GM23338 (cell line): ENCODE data around the gene PCSK6. TPM values are rescaled to one million over a fixed set of nuclear protein-coding genes. Genes with fewer than 3 reads are reported as not detected.
A peak's percentile ranks its signal among the peaks of the same experiment; 100 is the strongest.

Experiments used
- ATAC-seq: fragments of 200-7000 bp; cut with Tn5 transposase; 3 replicates; pipeline ENCODE4 v1.9.1; 2020
- DNase-seq: peaks from one replicate; pipeline ENCODE4 v3.0.0-alpha.2; 2015; ENCODE audit warnings: low spot score
- H2AFZ ChIP-seq: fragments of 200-600 bp; sonication (generic); 2 replicates; pipeline ENCODE4 v1.8.0; 2016; ENCODE audit warnings: antibody characterized with exemption, mild to moderate bottlenecking, moderate library complexity
- H3F3A ChIP-seq: fragments of 200-600 bp; sonication (generic); replicated peaks from 2 replicates; pipeline ENCODE4 v1.8.0; 2017; ENCODE audit warnings: antibody characterized with exemption, mixed run types, low read depth
- H3K27ac ChIP-seq: fragments of 200-600 bp; sonication (generic); 2 replicates; pipeline ENCODE4 v1.6.1; 2016; ENCODE audit warnings: low read depth
- H3K27me3 ChIP-seq: fragments of 200-600 bp; sonication (generic); 2 replicates; pipeline ENCODE4 v1.8.0; 2016; ENCODE audit warnings: mild to moderate bottlenecking, mixed run types, moderate library complexity; ENCODE audit not compliant: insufficient read depth
- H3K36me3 ChIP-seq: fragments of 200-600 bp; sonication (generic); 2 replicates; pipeline ENCODE4 v1.8.0; 2016; ENCODE audit warnings: mild to moderate bottlenecking; ENCODE audit not compliant: insufficient read depth
- H3K4me1 ChIP-seq: fragments of 200-600 bp; sonication (generic); 2 replicates; pipeline ENCODE4 v1.8.0; 2016; ENCODE audit warnings: mild to moderate bottlenecking, moderate library complexity; ENCODE audit not compliant: insufficient read depth
- H3K4me2 ChIP-seq: fragments of 200-600 bp; sonication (generic); 2 replicates; pipeline ENCODE4 v1.7.1; 2017; ENCODE audit warnings: mixed run types
- H3K4me3 ChIP-seq: fragments of 200-600 bp; sonication (generic); 2 replicates; pipeline ENCODE4 v1.6.1; 2016; ENCODE audit warnings: mixed run types
- H3K79me2 ChIP-seq: fragments of 200-600 bp; sonication (generic); replicated peaks from 2 replicates; pipeline ENCODE4 v1.8.0; 2017; ENCODE audit warnings: mild to moderate bottlenecking; ENCODE audit not compliant: insufficient read depth
- H3K9me2 ChIP-seq: fragments of 200-600 bp; sonication (generic); 2 replicates; pipeline ENCODE4 v1.8.0; 2017; ENCODE audit not compliant: insufficient read depth
- H4K20me1 ChIP-seq: fragments of 200-600 bp; sonication (generic); replicated peaks from 2 replicates; pipeline ENCODE4 v1.8.0; 2017; ENCODE audit warnings: mild to moderate bottlenecking; ENCODE audit not compliant: insufficient read depth
- H3K27ac Mint-ChIP-seq: 2 replicates; pipeline ENCODE4 v1.8.0; 2020; ENCODE audit warnings: inconsistent platforms, mild to moderate bottlenecking, moderate library complexity, mixed read lengths
- H3K27me3 Mint-ChIP-seq: 3 replicates; pipeline ENCODE4 v1.8.0; 2022; ENCODE audit warnings: low read depth, mild to moderate bottlenecking, moderate library complexity, mixed read lengths, inconsistent platforms; ENCODE audit not compliant: insufficient read depth, poor library complexity
- H3K36me3 Mint-ChIP-seq: 3 replicates; pipeline ENCODE4 v1.8.0; 2021; ENCODE audit warnings: low read depth, mild to moderate bottlenecking, inconsistent platforms, moderate library complexity, mixed read lengths
- H3K4me1 Mint-ChIP-seq: 3 replicates; pipeline ENCODE4 v1.8.0; 2020; ENCODE audit warnings: mild to moderate bottlenecking, inconsistent platforms, mixed read lengths
- H3K4me3 Mint-ChIP-seq: 3 replicates; pipeline ENCODE4 v1.8.0; 2021; ENCODE audit warnings: moderate library complexity, mild to moderate bottlenecking, inconsistent platforms, mixed read lengths
- H3K9me3 Mint-ChIP-seq: 3 replicates; pipeline ENCODE4 v1.8.0; 2020; ENCODE audit warnings: moderate library complexity, mild to moderate bottlenecking, inconsistent platforms, mixed read lengths
- CREB1 ChIP-seq: fragments of 250-450 bp; sonication (Bioruptor Pico); IDR thresholded peaks from 2 replicates; pipeline ENCODE4 v1.5.0; 2020; ENCODE audit warnings: low read depth, mild to moderate bottlenecking, moderate library complexity
- EZH2 ChIP-seq: fragments of 200-600 bp; sonication (generic); IDR thresholded peaks from one replicate; pipeline ENCODE4 v1.8.0; 2017; ENCODE audit warnings: antibody characterized with exemption, mild to moderate bottlenecking, low read depth; ENCODE audit not compliant: unreplicated experiment
- EZH2phosphoT487 ChIP-seq: fragments of 200-600 bp; sonication (generic); IDR thresholded peaks from one replicate; pipeline ENCODE4 v1.8.1; 2018; ENCODE audit warnings: antibody characterized with exemption; ENCODE audit not compliant: unreplicated experiment
- JUNB ChIP-seq: IDR thresholded peaks from one replicate; pipeline ENCODE4 v1.6.1; 2016; ENCODE audit warnings: antibody characterized with exemption; ENCODE audit not compliant: unreplicated experiment
- NANOG ChIP-seq: IDR thresholded peaks from 2 replicates; pipeline ENCODE4 v1.6.1; 2016; ENCODE audit warnings: antibody characterized with exemption, borderline replicate concordance
- POLR2AphosphoS5 ChIP-seq: IDR thresholded peaks from 2 replicates; pipeline ENCODE4 v1.6.1; 2016; ENCODE audit warnings: antibody characterized with exemption, low read depth
- STAT1 ChIP-seq: IDR thresholded peaks from one replicate; pipeline ENCODE4 v1.6.1; 2016; ENCODE audit warnings: antibody characterized with exemption; ENCODE audit not compliant: unreplicated experiment
- ZNF114 ChIP-seq: fragments of 250-450 bp; sonication (Bioruptor Pico); IDR thresholded peaks from 2 replicates; pipeline ENCODE4 v1.5.0; 2020; ENCODE audit warnings: mild to moderate bottlenecking, moderate library complexity
- ZNF331 ChIP-seq: fragments of 250-450 bp; sonication (Bioruptor Pico); IDR thresholded peaks from 2 replicates; pipeline ENCODE4 v1.5.0; 2020; ENCODE audit warnings: low read depth, mild to moderate bottlenecking, moderate library complexity
- polyA plus RNA-seq: library from polyadenylated mRNA; unstranded; fragments of >200 nt; fragmentation: Nextera tagmentation; extraction: Ambion mirVana; gene quantifications from 2 replicates; pipeline ENCODE4 v1.2.1, GENCODE V29; 2016
- total RNA-seq: library from RNA; depleted of rRNA; stranded (reverse); fragments of >200 nt; shearing (Covaris generic); gene quantifications from 2 replicates; pipeline ENCODE4 v1.2.3, GENCODE V29; 2014
- TF ChIP-seq, protein P1 (sequence below), 2 experiments: fragments of 200-600 bp in 1 of 2; sonication (generic) in 1 of 2; conservative IDR thresholded peaks; 2 replicates each; pipeline versions ENCODE4 v1.5.1 to v1.6.1; 2016 to 2017; ENCODE audit warnings: antibody characterized with exemption in 2 of 2, low read depth in 2 of 2, mild to moderate bottlenecking in 2 of 2, moderate library complexity in 1 of 2
- TF ChIP-seq, protein P2 (sequence below): IDR thresholded peaks from one replicate; pipeline ENCODE4 v1.6.1; 2018; ENCODE audit warnings: antibody characterized with exemption; ENCODE audit not compliant: unreplicated experiment
- TF ChIP-seq, protein P3 (sequence below): fragments of 250-450 bp; sonication (Bioruptor Pico); IDR thresholded peaks from 2 replicates; pipeline ENCODE4 v1.5.0; 2020; ENCODE audit warnings: mild to moderate bottlenecking, moderate library complexity
- TF ChIP-seq, protein P4 (sequence below): IDR thresholded peaks from 2 replicates; pipeline ENCODE4 v1.6.1; 2016; ENCODE audit warnings: antibody characterized with exemption

Gene PCSK6
- total and polyA plus RNA-seq, 2 experiments from 2014 or later: 1.7 to 6.7 TPM

GRCh38 chr15:101526442-101526841, 36.9 kb upstream of the PCSK6 start:
- H3K9me2 ChIP-seq: no peaks in the 10 kb centered on the region
- H3K27ac Mint-ChIP-seq: no peak overlapping the region
- no peak overlapping the region for H3K4me3 ChIP-seq
- H3K27me3 ChIP-seq: no peaks in the 10 kb centered on the region
- H3K4me2 ChIP-seq: no peak overlapping the region
- H4K20me1 ChIP-seq: no peaks in the 10 kb centered on the region
- peak overlapping the region; percentile 76; the same call in 1 of the 2 replicates for H2AFZ ChIP-seq
- no peak overlapping the region for H3K4me3 Mint-ChIP-seq
- no peak overlapping the region for H3K27ac ChIP-seq
- peak; percentile 37 for DNase-seq
- no peaks in the 10 kb centered on the region for H3F3A ChIP-seq
- ATAC-seq: peak; percentile 65
- no peaks in the 10 kb centered on the region for H3K9me3 Mint-ChIP-seq
- H3K36me3 ChIP-seq: no peaks in the 10 kb centered on the region
- TF ChIP-seq, protein P1, sequence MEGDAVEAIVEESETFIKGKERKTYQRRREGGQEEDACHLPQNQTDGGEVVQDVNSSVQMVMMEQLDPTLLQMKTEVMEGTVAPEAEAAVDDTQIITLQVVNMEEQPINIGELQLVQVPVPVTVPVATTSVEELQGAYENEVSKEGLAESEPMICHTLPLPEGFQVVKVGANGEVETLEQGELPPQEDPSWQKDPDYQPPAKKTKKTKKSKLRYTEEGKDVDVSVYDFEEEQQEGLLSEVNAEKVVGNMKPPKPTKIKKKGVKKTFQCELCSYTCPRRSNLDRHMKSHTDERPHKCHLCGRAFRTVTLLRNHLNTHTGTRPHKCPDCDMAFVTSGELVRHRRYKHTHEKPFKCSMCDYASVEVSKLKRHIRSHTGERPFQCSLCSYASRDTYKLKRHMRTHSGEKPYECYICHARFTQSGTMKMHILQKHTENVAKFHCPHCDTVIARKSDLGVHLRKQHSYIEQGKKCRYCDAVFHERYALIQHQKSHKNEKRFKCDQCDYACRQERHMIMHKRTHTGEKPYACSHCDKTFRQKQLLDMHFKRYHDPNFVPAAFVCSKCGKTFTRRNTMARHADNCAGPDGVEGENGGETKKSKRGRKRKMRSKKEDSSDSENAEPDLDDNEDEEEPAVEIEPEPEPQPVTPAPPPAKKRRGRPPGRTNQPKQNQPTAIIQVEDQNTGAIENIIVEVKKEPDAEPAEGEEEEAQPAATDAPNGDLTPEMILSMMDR (conservative IDR thresholded peaks at IDR 0.05; ENCODE audit: low read depth in 2 of 2): no peak
- TF ChIP-seq STAT1 (no peak), ZNF114 (CRISPR knock-in tag) (no peak), EZH2 (no peak), NANOG (no peak), POLR2AphosphoS5 (no peak), JUNB (no peak), CREB1 (CRISPR knock-in tag) (no peak), EZH2phosphoT487 (no peak), ZNF331 (no peak)
- TF ChIP-seq, protein P2, sequence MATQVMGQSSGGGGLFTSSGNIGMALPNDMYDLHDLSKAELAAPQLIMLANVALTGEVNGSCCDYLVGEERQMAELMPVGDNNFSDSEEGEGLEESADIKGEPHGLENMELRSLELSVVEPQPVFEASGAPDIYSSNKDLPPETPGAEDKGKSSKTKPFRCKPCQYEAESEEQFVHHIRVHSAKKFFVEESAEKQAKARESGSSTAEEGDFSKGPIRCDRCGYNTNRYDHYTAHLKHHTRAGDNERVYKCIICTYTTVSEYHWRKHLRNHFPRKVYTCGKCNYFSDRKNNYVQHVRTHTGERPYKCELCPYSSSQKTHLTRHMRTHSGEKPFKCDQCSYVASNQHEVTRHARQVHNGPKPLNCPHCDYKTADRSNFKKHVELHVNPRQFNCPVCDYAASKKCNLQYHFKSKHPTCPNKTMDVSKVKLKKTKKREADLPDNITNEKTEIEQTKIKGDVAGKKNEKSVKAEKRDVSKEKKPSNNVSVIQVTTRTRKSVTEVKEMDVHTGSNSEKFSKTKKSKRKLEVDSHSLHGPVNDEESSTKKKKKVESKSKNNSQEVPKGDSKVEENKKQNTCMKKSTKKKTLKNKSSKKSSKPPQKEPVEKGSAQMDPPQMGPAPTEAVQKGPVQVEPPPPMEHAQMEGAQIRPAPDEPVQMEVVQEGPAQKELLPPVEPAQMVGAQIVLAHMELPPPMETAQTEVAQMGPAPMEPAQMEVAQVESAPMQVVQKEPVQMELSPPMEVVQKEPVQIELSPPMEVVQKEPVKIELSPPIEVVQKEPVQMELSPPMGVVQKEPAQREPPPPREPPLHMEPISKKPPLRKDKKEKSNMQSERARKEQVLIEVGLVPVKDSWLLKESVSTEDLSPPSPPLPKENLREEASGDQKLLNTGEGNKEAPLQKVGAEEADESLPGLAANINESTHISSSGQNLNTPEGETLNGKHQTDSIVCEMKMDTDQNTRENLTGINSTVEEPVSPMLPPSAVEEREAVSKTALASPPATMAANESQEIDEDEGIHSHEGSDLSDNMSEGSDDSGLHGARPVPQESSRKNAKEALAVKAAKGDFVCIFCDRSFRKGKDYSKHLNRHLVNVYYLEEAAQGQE: no peak
- TF ChIP-seq, protein P3, sequence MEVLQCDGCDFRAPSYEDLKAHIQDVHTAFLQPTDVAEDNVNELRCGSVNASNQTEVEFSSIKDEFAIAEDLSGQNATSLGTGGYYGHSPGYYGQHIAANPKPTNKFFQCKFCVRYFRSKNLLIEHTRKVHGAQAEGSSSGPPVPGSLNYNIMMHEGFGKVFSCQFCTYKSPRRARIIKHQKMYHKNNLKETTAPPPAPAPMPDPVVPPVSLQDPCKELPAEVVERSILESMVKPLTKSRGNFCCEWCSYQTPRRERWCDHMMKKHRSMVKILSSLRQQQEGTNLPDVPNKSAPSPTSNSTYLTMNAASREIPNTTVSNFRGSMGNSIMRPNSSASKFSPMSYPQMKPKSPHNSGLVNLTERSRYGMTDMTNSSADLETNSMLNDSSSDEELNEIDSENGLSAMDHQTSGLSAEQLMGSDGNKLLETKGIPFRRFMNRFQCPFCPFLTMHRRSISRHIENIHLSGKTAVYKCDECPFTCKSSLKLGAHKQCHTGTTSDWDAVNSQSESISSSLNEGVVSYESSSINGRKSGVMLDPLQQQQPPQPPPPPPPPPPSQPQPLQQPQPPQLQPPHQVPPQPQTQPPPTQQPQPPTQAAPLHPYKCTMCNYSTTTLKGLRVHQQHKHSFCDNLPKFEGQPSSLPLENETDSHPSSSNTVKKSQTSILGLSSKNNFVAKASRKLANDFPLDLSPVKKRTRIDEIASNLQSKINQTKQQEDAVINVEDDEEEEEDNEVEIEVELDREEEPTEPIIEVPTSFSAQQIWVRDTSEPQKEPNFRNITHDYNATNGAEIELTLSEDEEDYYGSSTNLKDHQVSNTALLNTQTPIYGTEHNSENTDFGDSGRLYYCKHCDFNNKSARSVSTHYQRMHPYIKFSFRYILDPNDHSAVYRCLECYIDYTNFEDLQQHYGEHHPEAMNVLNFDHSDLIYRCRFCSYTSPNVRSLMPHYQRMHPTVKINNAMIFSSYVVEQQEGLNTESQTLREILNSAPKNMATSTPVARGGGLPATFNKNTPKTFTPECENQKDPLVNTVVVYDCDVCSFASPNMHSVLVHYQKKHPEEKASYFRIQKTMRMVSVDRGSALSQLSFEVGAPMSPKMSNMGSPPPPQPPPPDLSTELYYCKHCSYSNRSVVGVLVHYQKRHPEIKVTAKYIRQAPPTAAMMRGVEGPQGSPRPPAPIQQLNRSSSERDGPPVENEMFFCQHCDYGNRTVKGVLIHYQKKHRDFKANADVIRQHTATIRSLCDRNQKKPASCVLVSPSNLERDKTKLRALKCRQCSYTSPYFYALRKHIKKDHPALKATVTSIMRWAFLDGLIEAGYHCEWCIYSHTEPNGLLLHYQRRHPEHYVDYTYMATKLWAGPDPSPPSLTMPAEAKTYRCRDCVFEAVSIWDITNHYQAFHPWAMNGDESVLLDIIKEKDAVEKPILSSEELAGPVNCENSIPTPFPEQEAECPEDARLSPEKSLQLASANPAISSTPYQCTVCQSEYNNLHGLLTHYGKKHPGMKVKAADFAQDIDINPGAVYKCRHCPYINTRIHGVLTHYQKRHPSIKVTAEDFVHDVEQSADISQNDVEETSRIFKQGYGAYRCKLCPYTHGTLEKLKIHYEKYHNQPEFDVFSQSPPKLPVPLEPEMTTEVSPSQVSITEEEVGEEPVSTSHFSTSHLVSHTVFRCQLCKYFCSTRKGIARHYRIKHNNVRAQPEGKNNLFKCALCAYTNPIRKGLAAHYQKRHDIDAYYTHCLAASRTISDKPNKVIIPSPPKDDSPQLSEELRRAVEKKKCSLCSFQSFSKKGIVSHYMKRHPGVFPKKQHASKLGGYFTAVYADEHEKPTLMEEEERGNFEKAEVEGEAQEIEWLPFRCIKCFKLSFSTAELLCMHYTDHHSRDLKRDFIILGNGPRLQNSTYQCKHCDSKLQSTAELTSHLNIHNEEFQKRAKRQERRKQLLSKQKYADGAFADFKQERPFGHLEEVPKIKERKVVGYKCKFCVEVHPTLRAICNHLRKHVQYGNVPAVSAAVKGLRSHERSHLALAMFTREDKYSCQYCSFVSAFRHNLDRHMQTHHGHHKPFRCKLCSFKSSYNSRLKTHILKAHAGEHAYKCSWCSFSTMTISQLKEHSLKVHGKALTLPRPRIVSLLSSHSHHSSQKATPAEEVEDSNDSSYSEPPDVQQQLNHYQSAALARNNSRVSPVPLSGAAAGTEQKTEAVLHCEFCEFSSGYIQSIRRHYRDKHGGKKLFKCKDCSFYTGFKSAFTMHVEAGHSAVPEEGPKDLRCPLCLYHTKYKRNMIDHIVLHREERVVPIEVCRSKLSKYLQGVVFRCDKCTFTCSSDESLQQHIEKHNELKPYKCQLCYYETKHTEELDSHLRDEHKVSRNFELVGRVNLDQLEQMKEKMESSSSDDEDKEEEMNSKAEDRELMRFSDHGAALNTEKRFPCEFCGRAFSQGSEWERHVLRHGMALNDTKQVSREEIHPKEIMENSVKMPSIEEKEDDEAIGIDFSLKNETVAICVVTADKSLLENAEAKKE (CRISPR knock-in tag): no peak
- TF ChIP-seq, protein P4, sequence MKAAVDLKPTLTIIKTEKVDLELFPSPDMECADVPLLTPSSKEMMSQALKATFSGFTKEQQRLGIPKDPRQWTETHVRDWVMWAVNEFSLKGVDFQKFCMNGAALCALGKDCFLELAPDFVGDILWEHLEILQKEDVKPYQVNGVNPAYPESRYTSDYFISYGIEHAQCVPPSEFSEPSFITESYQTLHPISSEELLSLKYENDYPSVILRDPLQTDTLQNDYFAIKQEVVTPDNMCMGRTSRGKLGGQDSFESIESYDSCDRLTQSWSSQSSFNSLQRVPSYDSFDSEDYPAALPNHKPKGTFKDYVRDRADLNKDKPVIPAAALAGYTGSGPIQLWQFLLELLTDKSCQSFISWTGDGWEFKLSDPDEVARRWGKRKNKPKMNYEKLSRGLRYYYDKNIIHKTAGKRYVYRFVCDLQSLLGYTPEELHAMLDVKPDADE: no peak
- peaks cover 11% of the 10 kb centered on the region; the same call in 2 of the 3 replicates for H3K4me1 Mint-ChIP-seq
- H3K79me2 ChIP-seq: no peaks in the 10 kb centered on the region
- peaks cover 5% of the 10 kb centered on the region for H3K27me3 Mint-ChIP-seq
- no peaks in the 10 kb centered on the region for H3K36me3 Mint-ChIP-seq
- H3K4me1 ChIP-seq: no peaks in the 10 kb centered on the region
